Tibial nerve (tissue), 4 donors: ENCODE results near the gene PRKAG1. TPM values are rescaled to one million over a fixed set of nuclear protein-coding genes. Genes with fewer than 3 reads are reported as not detected.

ENCODE experiments used
- DNase-seq, 2 donors: peaks; one replicate each; pipeline ENCODE4 v3.0.0-alpha.2; 2019; ENCODE audit warnings: low spot score in 2 of 2
- H3K27ac ChIP-seq, 4 donors: fragments of 200-600 bp; sonication (generic) in 3 of 4; one replicate each; pipeline ENCODE4 v1.5.1; 2017 to 2019; ENCODE audit warnings: mild to moderate bottlenecking in 1 of 4
- H3K27me3 ChIP-seq, 2 donors: fragments of 200-600 bp; sonication (generic) in 1 of 2; one replicate each; pipeline versions ENCODE4 v1.5.1 to v1.6.0; 2017 to 2019
- H3K36me3 ChIP-seq, 3 donors: fragments of 200-600 bp; sonication (generic); one replicate each; pipeline ENCODE4 v1.5.1; 2018 to 2019
- H3K4me1 ChIP-seq, 4 donors: fragments of 200-600 bp; sonication (generic) in 3 of 4; one replicate each; pipeline ENCODE4 v1.5.1; 2017 to 2019
- H3K4me3 ChIP-seq, 4 donors: fragments of 200-600 bp; sonication (generic) in 3 of 4; one replicate each; pipeline ENCODE4 v1.5.1; 2017 to 2019; ENCODE audit warnings: mild to moderate bottlenecking in 1 of 4, moderate library complexity in 1 of 4
- H3K9me3 ChIP-seq, 4 donors: fragments of 200-600 bp; sonication (generic) in 3 of 4; one replicate each; pipeline ENCODE4 v1.5.1; 2017 to 2019
- CTCF ChIP-seq, 5 experiments: fragments of 200-600 bp in 3 of 5; fragments of 450-650 bp in 2 of 5; sonication (generic) in 3 of 5; IDR thresholded peaks; one replicate each; pipeline ENCODE4 v1.5.1; 2016 to 2019; ENCODE audit warnings: antibody characterized with exemption in 5 of 5, mild to moderate bottlenecking in 3 of 5, moderate library complexity in 2 of 5
- EP300 ChIP-seq, 2 donors: sonication (generic); formaldehyde crosslinking; IDR thresholded peaks; one replicate each; pipeline ENCODE4 v1.6.1; 2017; ENCODE audit warnings: antibody characterized with exemption in 2 of 2, mild to moderate bottlenecking in 1 of 2
- POLR2A ChIP-seq, 2 donors: fragments of 450-650 bp; IDR thresholded peaks; one replicate each; pipeline ENCODE4 v1.6.1; 2017; ENCODE audit warnings: antibody characterized with exemption in 2 of 2, mild to moderate bottlenecking in 2 of 2, moderate library complexity in 2 of 2
- WGBS, 2 donors: methylation state at CpG; one replicate each; pipeline ENCODE4 v1.1.5; 2018; 5-methylcytosine and 5-hydroxymethylcytosine counted together
- small RNA-seq: library from RNA; depleted of rRNA; stranded (forward); fragments of <200 nt; gene quantifications from one replicate; pipeline ENCODE3, GENCODE V24; 2016
- total RNA-seq, 4 donors: library from RNA; depleted of rRNA; stranded (reverse); fragments of >200 nt; gene quantifications; one replicate each; pipeline ENCODE4 v1.1.0, GENCODE V29; 2016

Gene PRKAG1
- total RNA-seq, 4 donors from 2014 or later: 40.6 to 60.7 (median 46.1) TPM

- Histone ChIP-seq H3K36me3 (peaks cover 0 to 12% (median 0%) of the 10 kb centered on the region in 3 donors), H3K9me3 (no peaks in the 10 kb centered on the region), H3K4me1 (peaks cover 0 to 30% (median 15%) of the 10 kb centered on the region in 4 donors), H3K27me3 (no peaks in the 10 kb centered on the region), H3K4me3 (no peak overlapping the region), H3K27ac (no peak overlapping the region)
- 92 to 97% methylated on average over 3 of the region's 3 CpGs for WGBS, 2 donors
- TF ChIP-seq CTCF (IDR thresholded peaks at IDR 0.05) (no peak), EP300 (IDR thresholded peaks at IDR 0.05) (no peak), POLR2A (IDR thresholded peaks at IDR 0.05) (no peak)
- DNase-seq: no peak
Measured at GRCh38 chr12:48954061-48954460, 64.5 kb downstream of the PRKAG1 start.

GRCh38 chr12:48952691-48953090 lies 65.9 kb downstream of the PRKAG1 start:
- H3K4me3 ChIP-seq: no peak overlapping the region
- no peak for TF ChIP-seq CTCF (IDR thresholded peaks at IDR 0.05)
- TF ChIP-seq POLR2A (IDR thresholded peaks at IDR 0.05): no peak
- TF ChIP-seq EP300 (IDR thresholded peaks at IDR 0.05): no peak
- 85 to 86% methylated on average over 4 of the region's 4 CpGs for WGBS, 2 donors

More at GRCh38 chr12:48952691-48953090, 65.9 kb downstream of the PRKAG1 start:
- Histone ChIP-seq H3K36me3 (peaks cover 0 to 12% (median 0%) of the 10 kb centered on the region in 3 donors), H3K4me1 (peaks cover 0 to 26% (median 11%) of the 10 kb centered on the region in 4 donors), H3K27ac (no peak overlapping the region), H3K9me3 (no peaks in the 10 kb centered on the region), H3K27me3 (no peaks in the 10 kb centered on the region)
- no peak for DNase-seq

Small RNA genes within 50 kb of the gene (small RNA-seq; reads per million reads assigned to genes)
- not detected for gene RNU6-940P

Other genes starting within 250 kb of the PRKAG1 start
- gene ADCY6, start 229.7 kb downstream of the PRKAG1 start, total RNA-seq: 10 to 100 TPM; 53.3 to 74.7 (median 57.1) TPM
- 10 to 100 TPM in 3 of 4 donors, 1 to 10 TPM in 1; 9.8 to 31.2 (median 20.7) TPM for gene CACNB3, start 200.3 kb downstream of the PRKAG1 start, total RNA-seq
- gene DDX23, start 166.6 kb downstream of the PRKAG1 start, total RNA-seq: 10 to 100 TPM; 40.9 to 73.7 (median 49.8) TPM
- gene RND1, start 152.9 kb downstream of the PRKAG1 start, total RNA-seq: 1 to 10 TPM in 1 of 4 donors, not detected in 3; 1.8 TPM
- gene FKBP11, start 93.3 kb downstream of the PRKAG1 start, total RNA-seq: 10 to 100 TPM in 2 of 4 donors, 1 to 10 TPM in 2; 6.1 to 13.6 (median 10.7) TPM
- gene ARF3, start 61.3 kb downstream of the PRKAG1 start, total RNA-seq: 10 to 100 TPM; 45.3 to 55.2 (median 49.3) TPM
- gene WNT10B, start 47.0 kb downstream of the PRKAG1 start, total RNA-seq: 10 to 100 TPM in 1 of 4 donors, 1 to 10 TPM in 2, under 1 TPM in 1; 0.60 to 11.0 (median 3.6) TPM
- not detected for gene WNT1, start 40.5 kb downstream of the PRKAG1 start, total RNA-seq
- not detected for gene DDN, start 19.4 kb downstream of the PRKAG1 start, total RNA-seq
- gene KMT2D, start 42.0 kb upstream of the PRKAG1 start, total RNA-seq: 100 to 1,000 TPM in 1 of 4 donors, 10 to 100 TPM in 3; 53.5 to 102 (median 76.9) TPM
- 1 to 10 TPM in 2 of 4 donors, not detected in 2; 1.1 to 4.3 TPM for gene RHEBL1, start 51.2 kb upstream of the PRKAG1 start, total RNA-seq
- gene DHH, start 76.0 kb upstream of the PRKAG1 start, total RNA-seq: 10 to 100 TPM; 55.5 to 94.7 (median 60.1) TPM
- 10 to 100 TPM; 50.3 to 97.5 (median 73.0) TPM for gene LMBR1L, start 92.1 kb upstream of the PRKAG1 start, total RNA-seq
- 100 to 1,000 TPM; 516 to 967 (median 709) TPM for gene TUBA1B, start 112.6 kb upstream of the PRKAG1 start, total RNA-seq
- 100 to 1,000 TPM; 264 to 402 (median 307) TPM for gene TUBA1A, start 170.3 kb upstream of the PRKAG1 start, total RNA-seq
- 100 to 1,000 TPM in 1 of 4 donors, 10 to 100 TPM in 3; 45.5 to 142 (median 55.1) TPM for gene TUBA1C, start 246.3 kb upstream of the PRKAG1 start, total RNA-seq